NCI-H2227 treated with DMSO at 0.1 percent for 48 hours (cell line): ENCODE data around the gene DVL3.
A peak's percentile ranks its signal among the peaks of the same experiment; 100 is the strongest.

Experiments used
- DNase-seq: peaks from one replicate; lab custom pipeline; 2025; lab: John Stamatoyannopoulos, UW

DVL3 gene

GRCh38 chr3:184176377-184177330 is 21.5 kb downstream of the DVL3 start:
- DNase-seq: peak; percentile 78

DNA sequence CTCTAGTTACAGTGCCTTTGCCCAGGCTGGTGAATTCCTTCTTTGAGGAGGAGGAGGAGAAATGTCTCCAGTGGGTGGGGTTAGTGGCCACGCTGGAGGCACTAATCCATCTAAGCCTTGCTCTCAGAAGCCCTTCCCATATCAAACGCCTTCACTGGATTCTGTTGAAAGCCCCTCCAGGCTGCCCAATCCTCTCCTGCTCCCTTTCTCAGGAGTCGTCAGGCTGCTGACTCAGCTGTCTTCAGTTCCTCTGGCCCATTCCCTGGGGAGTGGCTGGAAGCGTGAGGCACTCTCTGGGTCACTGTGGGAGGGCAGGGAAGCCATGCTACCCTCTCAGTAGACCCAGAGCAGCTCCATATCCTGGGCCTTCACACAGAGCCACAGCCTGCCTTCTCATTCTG is 22.2 kb downstream of the DVL3 start:
- no peak for DNase-seq

- DNase-seq: no peak
Observed at GRCh38 chr3:184177767-184178306, 22.7 kb downstream of the DVL3 start.

DNA sequence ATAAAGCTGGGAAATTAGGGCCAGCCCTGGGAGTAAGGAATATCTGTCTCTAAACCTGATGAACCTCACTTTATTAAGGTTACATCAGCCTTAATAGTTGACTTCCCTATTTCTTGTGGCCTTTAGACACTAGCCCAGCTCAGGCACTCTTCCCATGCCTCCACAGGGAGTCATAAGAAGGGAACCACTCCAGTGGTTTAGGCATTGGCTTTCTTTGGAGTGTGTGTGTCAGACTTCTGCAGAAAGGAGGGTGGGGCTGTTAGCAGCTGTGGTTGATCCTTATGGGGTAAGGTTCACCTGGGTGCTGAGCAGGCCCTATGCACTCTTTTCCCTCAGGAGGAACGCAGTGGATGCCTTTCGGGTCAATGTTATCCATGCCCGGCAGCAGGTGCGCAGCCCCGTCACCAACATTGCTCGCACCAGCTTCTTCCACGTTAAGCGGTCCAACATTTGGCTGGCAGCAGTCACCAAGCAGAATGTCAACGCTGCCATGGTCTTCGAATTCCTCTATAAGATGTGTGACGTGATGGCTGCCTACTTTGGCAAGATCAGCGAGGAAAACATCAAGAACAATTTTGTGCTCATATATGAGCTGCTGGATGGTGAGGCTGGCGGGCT is 23.5 kb downstream of the DVL3 start:
- DNase-seq: no peak

DNA sequence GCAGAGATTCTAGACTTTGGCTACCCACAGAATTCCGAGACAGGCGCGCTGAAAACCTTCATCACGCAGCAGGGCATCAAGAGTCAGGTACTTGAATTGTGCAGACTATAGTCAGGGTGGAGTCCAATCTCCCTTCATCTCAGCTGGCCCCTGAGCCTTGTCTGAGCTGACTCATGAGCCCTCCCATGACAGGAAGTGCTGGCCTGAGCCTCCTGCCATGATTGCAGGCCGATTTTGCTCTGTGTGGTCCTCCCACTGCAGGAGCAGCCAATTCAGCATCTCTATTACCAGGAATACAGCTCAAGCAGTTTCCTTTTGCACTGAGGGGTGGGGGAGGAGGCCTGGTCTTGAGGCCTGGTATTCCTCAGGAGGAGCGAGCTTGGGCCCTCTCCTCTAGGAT is 25.0 kb downstream of the DVL3 start:
- no peak for DNase-seq

GRCh38 chr3:184181596-184181995 is 26.4 kb downstream of the DVL3 start:
- no peak for DNase-seq

- no peak for DNase-seq
Observed at GRCh38 chr3:184183679-184184078, 28.5 kb downstream of the DVL3 start.

- no peak for DNase-seq
Observed at GRCh38 chr3:184184546-184185230, 29.5 kb downstream of the DVL3 start.

DNA sequence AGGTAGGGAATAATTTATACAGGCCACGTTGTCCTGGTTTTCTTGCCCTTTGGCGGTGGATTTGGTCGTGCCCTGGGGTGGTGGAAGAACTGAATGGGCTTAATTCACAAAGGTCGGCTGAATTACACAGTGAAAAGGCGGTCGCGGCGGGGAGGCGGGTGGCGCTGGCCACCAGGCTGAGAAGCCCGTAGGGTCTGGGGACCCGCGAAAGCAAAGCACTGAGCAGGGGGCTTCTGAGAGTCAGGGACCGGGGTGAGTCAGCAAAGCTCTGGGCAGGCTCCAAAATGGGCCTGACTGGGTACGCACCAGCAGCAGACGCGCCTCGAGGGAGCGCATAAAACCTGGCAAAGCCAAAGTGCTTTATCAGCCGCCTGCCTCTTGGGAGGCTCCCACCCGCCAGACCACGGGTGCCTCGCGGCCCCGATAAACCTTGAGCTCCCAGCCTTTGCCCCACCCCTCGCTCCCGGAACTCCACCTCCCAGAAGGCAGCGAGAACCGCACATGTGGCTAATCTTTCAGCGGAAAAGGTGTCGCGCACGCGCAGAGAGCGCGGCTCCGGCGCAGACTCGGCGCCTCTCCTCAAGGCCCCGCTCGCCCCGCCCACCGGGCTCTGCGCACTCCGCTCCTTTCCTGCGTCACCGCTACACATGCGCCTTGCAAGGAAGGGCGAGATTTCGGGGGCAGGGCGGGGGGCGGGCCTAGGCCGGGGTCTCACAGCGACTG is 30.4 kb downstream of the DVL3 start:
- DNase-seq: peak; percentile 99

- DNase-seq: no peak
Observed at GRCh38 chr3:184186184-184186901, 31.2 kb downstream of the DVL3 start, which contains the start of gene ABCF3. ABCF3 (plus strand) TSS chr3:184186199; CDS start chr3:184186208, 9 bp downstream.

DNA sequence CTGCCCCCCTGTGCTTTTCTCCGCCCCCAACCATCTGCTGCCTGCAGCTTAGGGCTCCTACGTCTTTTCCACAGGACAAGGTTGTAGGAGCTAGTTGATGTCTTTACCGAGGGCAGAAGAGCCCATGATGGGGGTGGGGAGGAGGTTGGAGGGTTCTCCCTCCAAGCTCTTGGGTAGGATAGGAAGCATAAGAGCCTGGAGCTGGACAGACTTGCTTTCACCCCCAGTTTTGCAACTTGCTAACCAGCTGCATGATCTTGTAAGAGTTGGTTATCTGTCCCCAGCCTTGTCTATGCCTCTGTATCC is 31.7 kb downstream of the DVL3 start:
- DNase-seq: no peak

GRCh38 chr3:184188080-184188479 is 32.9 kb downstream of the DVL3 start:
- no peak for DNase-seq

DNA sequence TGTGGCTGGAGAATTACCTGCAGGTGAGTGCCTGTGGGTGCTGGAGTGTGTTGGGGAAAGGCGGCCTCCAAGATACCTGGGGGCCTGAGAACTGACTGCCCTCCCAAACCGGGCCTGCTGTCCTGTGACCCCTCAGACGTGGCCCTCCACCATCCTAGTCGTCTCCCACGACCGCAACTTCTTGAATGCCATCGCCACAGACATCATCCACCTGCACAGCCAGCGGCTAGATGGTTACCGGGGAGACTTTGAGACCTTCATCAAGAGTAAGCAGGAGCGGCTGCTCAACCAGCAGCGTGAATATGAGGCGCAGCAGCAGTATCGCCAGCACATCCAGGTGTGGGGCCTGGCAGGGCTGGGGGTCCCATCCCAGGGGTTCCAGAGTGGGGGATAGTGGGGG is 34.2 kb downstream of the DVL3 start:
- DNase-seq: no peak

DNA sequence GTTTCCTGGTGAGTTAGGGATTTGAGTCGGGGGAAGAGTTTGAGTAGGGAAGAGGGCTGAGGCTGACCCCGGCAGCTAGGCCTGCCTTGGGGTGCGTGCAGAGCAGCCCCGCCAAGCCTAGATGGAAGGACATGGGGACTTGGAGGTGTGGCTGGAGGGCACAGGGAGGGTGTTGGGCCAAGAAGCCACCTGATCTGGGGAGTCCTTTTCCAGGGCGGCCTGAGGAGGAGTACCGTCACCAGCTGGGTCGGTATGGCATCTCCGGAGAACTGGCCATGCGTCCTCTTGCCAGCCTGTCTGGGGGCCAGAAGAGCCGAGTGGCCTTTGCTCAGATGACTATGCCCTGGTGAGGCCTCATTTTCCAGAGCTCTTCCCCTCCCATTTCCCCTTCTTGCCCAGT is 37.7 kb downstream of the DVL3 start:
- no peak for DNase-seq

DNA sequence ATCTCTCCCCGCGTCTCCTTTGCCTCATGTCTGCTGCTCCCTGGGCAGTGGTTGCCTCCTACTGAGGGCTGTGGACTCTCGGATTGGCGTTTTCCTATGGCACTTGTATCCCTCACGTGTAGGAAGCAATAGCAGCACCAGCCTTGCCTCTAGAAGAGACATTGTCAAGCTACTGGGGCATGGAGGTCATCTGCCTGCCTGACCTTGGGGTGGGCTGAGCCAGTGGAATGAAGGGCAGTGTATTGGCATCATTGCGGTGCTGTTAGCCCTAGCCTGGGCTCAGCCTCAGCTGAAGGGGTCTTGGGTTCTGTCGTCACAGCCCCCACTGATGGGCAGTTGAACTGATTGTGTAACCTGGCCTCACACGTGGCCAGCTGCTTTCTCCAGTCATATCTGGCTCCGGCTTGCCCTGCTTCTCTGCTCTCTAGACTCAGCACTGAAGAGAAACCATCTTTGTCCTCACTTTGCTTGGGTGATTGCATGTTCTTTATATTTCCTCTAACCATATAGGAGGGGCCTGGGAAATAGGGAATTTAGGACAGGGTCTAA is 38.9 kb downstream of the DVL3 start:
- DNase-seq: no peak

GRCh38 chr3:184196536-184196935 is 41.4 kb downstream of the DVL3 start:
- DNase-seq: no peak

DNA sequence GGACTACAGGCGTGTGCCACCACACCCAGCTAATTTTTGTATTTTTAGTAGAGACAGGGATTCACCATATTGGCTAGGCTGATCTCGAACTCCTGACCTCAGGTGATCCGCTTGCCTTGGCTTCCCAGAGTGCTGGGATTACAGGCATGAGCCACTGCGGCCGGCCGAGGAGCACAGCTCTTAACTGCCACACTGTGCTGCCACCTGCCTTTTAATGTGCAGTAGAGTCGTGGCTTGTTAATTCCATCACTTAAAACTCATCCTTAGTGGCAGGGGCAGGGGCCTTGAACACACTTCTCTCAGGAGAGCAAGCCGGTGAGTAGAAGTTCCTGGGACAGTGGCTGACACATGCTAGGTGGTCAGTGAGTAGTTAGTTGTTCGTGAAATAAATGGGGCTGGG is 43.3 kb downstream of the DVL3 start:
- DNase-seq: no peak

DNA sequence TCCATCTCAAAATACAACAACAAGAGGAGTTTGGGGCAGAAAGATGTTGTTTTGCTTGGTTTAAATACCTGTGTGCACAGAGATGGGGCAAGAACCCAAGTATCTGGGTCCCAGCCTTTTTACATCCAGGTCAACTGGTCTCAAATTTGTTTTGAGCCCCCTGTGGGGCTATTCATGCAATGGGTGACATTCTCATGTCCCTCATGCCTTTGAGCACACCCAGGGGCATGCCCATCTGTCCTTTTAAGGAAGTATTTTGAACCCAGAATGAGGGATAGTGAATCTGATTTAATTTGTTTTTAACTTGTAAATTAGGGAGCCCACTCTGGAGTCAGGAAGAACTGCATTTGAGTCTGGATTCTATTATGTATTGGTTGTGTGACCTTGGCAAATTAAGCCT is 45.6 kb downstream of the DVL3 start:
- no peak for DNase-seq

DNA sequence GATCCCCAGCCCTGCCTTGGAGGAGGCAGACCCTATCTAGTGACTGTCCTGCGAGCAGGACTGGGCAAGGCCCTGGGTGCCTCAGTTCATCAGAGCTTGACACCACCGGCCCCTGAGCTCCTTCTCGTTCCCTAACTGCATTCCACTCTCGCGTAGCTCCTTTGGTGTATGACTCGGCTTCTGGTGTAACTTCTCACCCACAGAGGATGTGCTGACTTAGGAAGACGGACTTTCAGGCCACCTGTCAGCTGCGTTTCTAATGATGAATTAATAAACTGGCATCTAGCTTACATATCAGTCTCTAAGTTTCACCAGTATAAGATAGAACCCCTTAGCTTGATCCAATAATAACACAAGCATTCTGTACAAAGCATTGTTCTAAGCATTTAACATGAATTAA is 48.3 kb downstream of the DVL3 start:
- DNase-seq: no peak

- DNase-seq: no peak
Observed at GRCh38 chr3:184209146-184209923, 54.2 kb downstream of the DVL3 start.
